ENCODE measurements around the gene ART1.

GRCh38 chr11:3611976-3612678 lies 32.8 kb upstream of the ART1 start:
- TF ChIP-seq TAF1 (conservative IDR thresholded peaks at IDR 0.05) (no peak), CTCF (IDR thresholded peaks at IDR 0.05; ENCODE audit: low read depth, low read length, missing input control) (no peak), GABPA (IDR thresholded peaks at IDR 0.05 in 1 of 2, conservative IDR thresholded peaks at IDR 0.05 in 1 of 2) (no peak), MAX (IDR thresholded peaks at IDR 0.05) (no peak), SP1 (IDR thresholded peaks at IDR 0.05) (no peak), RAD21 (IDR thresholded peaks at IDR 0.05) (no peak), EGR1 (IDR thresholded peaks at IDR 0.05; ENCODE audit: low read depth in 2 of 2) (no peak), FOXA1 (IDR thresholded peaks at IDR 0.05) (no peak), YY1 (IDR thresholded peaks at IDR 0.05) (no peak), HNF4A (conservative IDR thresholded peaks at IDR 0.05) (no peak), NR2F2 (IDR thresholded peaks at IDR 0.05) (no peak)
- TF ChIP-seq, protein P1, sequence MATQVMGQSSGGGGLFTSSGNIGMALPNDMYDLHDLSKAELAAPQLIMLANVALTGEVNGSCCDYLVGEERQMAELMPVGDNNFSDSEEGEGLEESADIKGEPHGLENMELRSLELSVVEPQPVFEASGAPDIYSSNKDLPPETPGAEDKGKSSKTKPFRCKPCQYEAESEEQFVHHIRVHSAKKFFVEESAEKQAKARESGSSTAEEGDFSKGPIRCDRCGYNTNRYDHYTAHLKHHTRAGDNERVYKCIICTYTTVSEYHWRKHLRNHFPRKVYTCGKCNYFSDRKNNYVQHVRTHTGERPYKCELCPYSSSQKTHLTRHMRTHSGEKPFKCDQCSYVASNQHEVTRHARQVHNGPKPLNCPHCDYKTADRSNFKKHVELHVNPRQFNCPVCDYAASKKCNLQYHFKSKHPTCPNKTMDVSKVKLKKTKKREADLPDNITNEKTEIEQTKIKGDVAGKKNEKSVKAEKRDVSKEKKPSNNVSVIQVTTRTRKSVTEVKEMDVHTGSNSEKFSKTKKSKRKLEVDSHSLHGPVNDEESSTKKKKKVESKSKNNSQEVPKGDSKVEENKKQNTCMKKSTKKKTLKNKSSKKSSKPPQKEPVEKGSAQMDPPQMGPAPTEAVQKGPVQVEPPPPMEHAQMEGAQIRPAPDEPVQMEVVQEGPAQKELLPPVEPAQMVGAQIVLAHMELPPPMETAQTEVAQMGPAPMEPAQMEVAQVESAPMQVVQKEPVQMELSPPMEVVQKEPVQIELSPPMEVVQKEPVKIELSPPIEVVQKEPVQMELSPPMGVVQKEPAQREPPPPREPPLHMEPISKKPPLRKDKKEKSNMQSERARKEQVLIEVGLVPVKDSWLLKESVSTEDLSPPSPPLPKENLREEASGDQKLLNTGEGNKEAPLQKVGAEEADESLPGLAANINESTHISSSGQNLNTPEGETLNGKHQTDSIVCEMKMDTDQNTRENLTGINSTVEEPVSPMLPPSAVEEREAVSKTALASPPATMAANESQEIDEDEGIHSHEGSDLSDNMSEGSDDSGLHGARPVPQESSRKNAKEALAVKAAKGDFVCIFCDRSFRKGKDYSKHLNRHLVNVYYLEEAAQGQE (IDR thresholded peaks at IDR 0.05) = no peak
- TF ChIP-seq, protein P2, sequence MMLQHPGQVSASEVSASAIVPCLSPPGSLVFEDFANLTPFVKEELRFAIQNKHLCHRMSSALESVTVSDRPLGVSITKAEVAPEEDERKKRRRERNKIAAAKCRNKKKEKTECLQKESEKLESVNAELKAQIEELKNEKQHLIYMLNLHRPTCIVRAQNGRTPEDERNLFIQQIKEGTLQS (IDR thresholded peaks at IDR 0.05) = no peak
- TF ChIP-seq, protein P3, sequence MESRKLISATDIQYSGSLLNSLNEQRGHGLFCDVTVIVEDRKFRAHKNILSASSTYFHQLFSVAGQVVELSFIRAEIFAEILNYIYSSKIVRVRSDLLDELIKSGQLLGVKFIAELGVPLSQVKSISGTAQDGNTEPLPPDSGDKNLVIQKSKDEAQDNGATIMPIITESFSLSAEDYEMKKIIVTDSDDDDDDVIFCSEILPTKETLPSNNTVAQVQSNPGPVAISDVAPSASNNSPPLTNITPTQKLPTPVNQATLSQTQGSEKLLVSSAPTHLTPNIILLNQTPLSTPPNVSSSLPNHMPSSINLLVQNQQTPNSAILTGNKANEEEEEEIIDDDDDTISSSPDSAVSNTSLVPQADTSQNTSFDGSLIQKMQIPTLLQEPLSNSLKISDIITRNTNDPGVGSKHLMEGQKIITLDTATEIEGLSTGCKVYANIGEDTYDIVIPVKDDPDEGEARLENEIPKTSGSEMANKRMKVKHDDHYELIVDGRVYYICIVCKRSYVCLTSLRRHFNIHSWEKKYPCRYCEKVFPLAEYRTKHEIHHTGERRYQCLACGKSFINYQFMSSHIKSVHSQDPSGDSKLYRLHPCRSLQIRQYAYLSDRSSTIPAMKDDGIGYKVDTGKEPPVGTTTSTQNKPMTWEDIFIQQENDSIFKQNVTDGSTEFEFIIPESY (IDR thresholded peaks at IDR 0.05) = no peak
